Activated naive CD4-positive, alpha-beta T cell treated with anti-CD3 and anti-CD28 coated beads, Interleukin-2, amount 50 U/mL, for 72 hours (primary cell): ENCODE data around the gene KLF13. TPM values are rescaled to one million over a fixed set of nuclear protein-coding genes. Genes with fewer than 3 reads are reported as not detected.

ENCODE experiments used
- ATAC-seq, 2 donors: fragments of 150-1000 bp; cut with Tn5 transposase; 2 replicates each; pipeline ENCODE4 v1.10.0; 2021; ENCODE audit warnings: mild to moderate bottlenecking in 2 of 2, moderate library complexity in 2 of 2
- DNase-seq, 2 donors: peaks; one replicate each; pipeline ENCODE4 v3.0.0; 2021 to 2022; ENCODE audit warnings: low spot score in 2 of 2
- H3K27ac Mint-ChIP-seq, 2 donors: one replicate each; pipeline ENCODE4 v1.8.0; 2022; ENCODE audit warnings: mild to moderate bottlenecking in 2 of 2, mixed read lengths in 2 of 2
- H3K36me3 Mint-ChIP-seq, 2 donors: one replicate each; pipeline ENCODE4 v1.8.0; 2022; ENCODE audit warnings: mixed read lengths in 2 of 2
- H3K9me3 Mint-ChIP-seq, 2 donors: one replicate each; pipeline ENCODE4 v1.8.0; 2022; ENCODE audit warnings: mixed read lengths in 2 of 2
- total RNA-seq, 2 donors: library from RNA; stranded (reverse); gene quantifications; one replicate each; pipeline ENCODE4 v1.2.3, GENCODE V29; 2022

Gene KLF13
- total RNA-seq, 2 donors from 2014 or later: 124 to 161 TPM

DNA sequence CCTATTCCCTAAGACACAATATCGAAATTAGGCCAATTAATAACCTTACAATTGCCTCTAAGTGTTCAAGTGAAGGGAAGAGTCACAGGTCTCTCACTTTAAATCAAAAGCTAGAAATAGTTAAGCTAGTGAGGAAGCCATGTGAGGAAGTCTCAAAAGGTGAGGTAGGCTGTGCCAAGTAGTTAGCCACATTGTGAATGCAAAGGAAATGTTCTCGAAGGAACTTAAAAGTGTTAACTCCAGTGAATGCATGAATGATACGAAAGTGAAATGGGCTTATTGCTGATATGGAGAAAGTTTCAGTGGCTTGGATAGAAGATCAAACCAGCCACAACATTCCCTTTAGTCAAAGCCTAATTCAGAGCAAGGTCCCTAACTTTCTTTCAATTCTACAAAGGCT lies 59.1 kb downstream of the KLF13 start:
- peak overlapping the region in 1 of 2 donors; percentile 30 for H3K27ac Mint-ChIP-seq
- ATAC-seq: no peak
- no peak for DNase-seq
- H3K9me3 Mint-ChIP-seq: peaks cover 0 to 20% of the 10 kb centered on the region in 2 donors
- peaks cover 0 to 37% of the 10 kb centered on the region in 2 donors for H3K36me3 Mint-ChIP-seq

DNA sequence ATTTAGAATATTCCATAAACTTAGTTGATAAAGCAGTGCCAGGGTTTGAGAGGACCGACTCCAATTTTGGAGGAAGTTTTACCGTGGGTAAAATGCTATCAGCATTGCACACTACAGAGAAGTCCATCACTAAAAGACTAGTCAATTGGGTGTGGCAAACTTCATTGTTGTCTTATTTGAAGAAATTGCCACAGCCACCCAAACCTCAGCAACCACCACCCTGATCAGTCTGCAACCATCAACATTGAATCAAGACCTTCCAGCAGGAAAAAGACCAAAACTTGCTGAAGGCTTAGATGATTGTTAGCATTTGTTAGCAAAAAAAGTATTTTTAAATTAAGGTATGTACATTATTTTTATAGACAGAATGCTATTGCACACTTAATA lies 60.5 kb downstream of the KLF13 start:
- ATAC-seq (peak in 1 of 2 donors; percentile 23), DNase-seq (no peak)
- peaks cover 0 to 32% of the 10 kb centered on the region in 2 donors for H3K36me3 Mint-ChIP-seq
- peaks cover 0 to 21% of the 10 kb centered on the region in 2 donors for H3K9me3 Mint-ChIP-seq
- no peak overlapping the region for H3K27ac Mint-ChIP-seq

DNA sequence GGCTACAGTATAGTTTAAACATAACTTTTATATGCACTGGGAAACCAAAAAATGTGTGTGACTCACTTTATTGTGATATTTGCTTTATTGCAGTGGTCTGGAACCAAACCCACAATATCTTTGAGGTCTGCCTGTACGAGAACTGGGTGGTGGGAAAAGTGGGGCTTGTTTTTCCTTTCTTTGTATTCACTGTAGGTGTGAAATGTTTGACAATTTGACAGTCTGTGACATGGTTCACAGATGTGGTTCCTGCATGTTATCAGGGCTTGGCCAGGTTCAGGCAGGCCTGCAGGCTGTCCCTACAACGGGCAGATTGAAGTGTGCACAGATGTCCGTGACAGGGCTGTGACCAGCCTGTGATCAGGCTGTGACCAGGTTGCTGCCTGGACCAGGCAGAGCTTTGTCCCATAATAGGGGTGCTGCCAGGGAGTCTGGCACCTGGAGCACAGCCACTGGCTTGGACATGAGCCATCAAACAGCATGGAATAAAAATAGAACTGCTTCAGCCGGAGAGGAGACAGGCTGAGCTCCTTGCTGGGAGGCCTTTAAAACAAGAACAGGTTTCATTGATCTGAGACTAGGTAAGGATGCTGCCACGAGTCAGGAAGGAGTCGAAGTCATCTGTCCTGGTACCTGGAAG lies 61.0 kb downstream of the KLF13 start:
- peak in 1 of 2 donors; percentile 34 for DNase-seq
- ATAC-seq: peak; percentile 34 to 55
- H3K27ac Mint-ChIP-seq: peak overlapping the region; percentile 38 to 49
- H3K9me3 Mint-ChIP-seq: peaks cover 0 to 21% of the 10 kb centered on the region in 2 donors
- peaks cover 0 to 32% of the 10 kb centered on the region in 2 donors for H3K36me3 Mint-ChIP-seq

DNA sequence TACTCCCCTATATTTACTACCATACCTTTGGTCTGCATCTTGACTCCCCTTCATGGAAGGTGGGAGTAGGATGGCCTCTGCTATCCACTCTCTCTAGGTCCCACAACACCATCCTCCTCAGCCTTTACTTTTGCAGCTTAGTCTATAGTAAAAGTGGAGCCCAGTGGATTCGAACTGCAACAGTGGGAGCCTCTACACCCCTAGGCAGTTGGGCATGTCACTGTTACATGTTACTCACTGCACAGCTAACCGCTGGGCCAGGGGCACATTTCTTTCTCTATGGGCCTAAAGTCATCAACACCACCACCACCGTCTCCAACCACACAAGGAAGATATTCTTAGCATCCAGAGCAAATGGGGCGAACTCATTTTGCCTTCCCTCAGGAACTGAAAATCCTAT lies 62.9 kb downstream of the KLF13 start:
- ATAC-seq (no peak), DNase-seq (no peak)
- peak overlapping the region in 1 of 2 donors; percentile 22 for H3K27ac Mint-ChIP-seq
- peaks cover 0 to 21% of the 10 kb centered on the region in 2 donors for H3K9me3 Mint-ChIP-seq
- H3K36me3 Mint-ChIP-seq: peaks cover 0 to 32% of the 10 kb centered on the region in 2 donors

DNA sequence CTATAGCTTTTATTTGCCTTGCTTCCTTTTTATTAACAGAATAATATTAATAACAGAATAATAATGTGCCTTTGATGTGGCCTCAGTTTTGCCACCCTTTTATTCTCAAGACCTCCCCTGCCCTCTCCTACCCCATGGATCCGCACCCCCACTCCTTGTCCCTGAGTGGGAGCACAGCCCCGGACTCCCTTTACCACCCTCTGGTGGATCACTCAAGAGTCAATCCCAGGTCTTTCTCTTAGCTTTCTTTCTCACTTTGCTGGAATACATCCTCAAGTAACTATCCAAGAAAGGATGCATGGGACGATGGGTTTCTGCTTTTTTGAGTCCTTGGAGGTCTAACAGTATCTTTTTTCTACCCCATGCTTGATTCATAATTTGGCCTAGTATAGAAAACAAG lies 63.4 kb downstream of the KLF13 start:
- peaks cover 0 to 32% of the 10 kb centered on the region in 2 donors for H3K36me3 Mint-ChIP-seq
- no peak for DNase-seq
- peaks cover 0 to 21% of the 10 kb centered on the region in 2 donors for H3K9me3 Mint-ChIP-seq
- H3K27ac Mint-ChIP-seq: no peak overlapping the region
- no peak for ATAC-seq

DNA sequence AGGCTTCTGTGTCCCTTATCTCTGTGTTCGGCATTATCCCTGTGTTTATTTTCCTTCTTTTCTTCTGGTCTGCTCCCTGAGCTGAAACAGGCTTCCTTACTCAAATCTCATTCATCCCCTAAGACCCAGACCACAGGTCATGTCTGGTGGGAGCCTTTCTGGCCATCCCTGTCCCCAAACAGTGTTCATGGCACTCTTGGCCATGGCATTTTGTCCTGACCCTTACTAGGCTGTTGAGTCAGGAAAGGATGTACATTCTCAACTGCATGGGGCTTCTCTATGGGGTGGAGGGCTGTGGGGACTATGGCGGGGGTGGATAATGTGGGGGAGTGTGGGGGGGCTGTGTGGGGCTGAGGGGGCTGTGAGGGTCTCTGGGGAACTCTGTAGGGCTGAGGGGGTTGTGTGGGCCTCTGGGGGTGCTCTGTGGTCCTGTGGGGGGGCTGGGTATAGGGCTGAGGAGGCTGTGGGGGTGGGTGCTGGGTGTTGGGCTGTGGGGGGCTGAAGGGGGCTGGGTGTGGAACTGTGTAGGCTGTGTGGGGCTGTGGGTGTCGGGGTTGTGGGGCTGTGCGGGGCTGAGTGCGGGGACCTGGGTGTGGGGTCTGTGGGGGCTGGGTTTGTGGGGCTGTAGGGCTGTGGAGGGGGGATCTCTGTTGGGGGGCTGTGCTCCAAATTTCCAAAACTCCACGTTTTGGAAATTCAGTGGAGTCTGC lies 64.3 kb downstream of the KLF13 start:
- DNase-seq (no peak), ATAC-seq (no peak)
- Mint-ChIP-seq H3K9me3 (peaks cover 0 to 16% of the 10 kb centered on the region in 2 donors), H3K27ac (no peak overlapping the region), H3K36me3 (peaks cover 0 to 27% of the 10 kb centered on the region in 2 donors)

DNA sequence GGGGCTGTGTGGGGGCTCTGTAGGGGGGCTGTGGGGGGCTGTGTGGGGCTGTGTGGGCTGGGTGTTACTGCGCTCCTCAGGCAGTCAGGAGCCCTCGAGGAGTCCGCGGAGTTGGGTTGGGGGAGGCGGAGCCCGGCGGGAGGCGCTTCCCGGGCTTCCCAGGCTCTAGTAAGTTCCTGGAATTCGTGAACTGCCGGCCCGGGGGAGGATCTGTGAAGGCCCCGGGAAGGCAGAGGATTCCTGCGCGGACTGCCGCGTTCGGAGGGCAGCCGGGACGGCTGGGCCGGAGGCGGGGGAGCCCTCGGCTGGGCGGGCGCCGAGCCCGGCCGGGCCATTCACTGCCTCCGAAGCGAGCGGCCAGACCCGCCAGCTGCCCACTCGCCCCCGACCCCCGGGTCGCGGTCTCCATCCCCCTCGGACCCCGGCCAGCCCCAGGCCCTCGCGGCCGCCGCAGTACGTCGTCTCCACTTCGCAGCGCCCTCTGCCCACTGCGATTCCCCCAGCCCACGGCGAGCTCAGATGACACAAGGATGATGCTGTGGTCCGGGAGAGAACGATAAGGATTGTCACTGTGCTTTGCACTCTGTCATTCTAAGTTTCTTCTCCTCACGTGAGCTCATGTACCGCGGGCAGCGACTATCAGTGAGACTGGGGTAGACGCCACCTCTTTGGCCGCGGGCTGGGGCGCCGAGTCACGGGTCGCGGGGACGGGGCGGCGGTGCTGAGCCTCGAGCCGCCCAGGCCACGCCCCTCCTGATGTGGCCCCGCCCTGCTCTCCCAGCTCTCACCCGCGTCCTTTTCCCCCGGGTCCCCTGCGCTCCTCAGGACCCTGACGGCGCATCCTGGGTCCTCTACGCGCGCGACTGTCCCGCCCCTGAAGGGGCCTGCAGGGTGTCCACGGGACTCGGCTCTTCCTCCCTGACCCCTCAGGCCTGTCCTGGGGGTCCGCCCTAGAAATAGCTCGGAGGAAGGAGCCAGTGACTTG lies 65.3 kb downstream of the KLF13 start:
- peak; percentile 81 to 82 for DNase-seq
- Mint-ChIP-seq H3K27ac (peak overlapping the region; percentile 85 to 90), H3K36me3 (peaks cover 0 to 23% of the 10 kb centered on the region in 2 donors), H3K9me3 (peaks cover 0 to 16% of the 10 kb centered on the region in 2 donors)
- peak; percentile 86 to 93 for ATAC-seq

DNA sequence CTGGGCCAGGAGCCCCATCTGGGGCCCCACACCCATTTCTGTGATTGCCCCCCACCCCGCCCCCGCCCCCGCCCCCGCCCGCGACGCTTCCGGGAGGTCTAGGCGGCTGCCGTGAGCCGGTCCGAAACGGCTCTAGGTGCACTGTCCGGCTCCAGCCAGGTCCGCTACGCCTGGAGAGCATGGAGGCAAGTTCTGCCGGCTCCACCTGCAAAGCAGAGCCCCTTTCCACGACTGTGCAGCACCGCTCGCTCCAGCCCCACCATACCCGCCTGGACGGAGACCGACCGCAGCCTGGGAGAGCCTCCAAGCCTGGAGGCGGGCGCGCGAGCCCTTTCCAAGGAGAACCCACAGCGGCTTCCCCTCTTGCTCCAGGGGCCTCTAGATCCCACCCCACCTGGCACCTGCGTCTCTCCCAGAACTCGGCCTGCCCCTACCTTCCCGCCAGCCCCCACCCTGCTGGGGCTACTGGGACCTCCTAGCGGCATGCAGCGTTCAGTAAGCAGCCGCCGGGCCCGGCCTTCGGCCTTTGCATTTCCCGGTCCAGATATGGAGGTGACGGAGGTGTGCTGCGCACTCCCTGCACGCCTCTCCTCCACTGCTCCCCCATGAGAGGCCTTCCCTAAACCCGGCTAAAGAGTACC lies 66.2 kb downstream of the KLF13 start:
- Mint-ChIP-seq H3K9me3 (peaks cover 0 to 16% of the 10 kb centered on the region in 2 donors), H3K27ac (peak overlapping the region in 1 of 2 donors; percentile 85), H3K36me3 (peaks cover 0 to 20% of the 10 kb centered on the region in 2 donors)
- DNase-seq (no peak), ATAC-seq (peak; percentile 13 to 23)

DNA sequence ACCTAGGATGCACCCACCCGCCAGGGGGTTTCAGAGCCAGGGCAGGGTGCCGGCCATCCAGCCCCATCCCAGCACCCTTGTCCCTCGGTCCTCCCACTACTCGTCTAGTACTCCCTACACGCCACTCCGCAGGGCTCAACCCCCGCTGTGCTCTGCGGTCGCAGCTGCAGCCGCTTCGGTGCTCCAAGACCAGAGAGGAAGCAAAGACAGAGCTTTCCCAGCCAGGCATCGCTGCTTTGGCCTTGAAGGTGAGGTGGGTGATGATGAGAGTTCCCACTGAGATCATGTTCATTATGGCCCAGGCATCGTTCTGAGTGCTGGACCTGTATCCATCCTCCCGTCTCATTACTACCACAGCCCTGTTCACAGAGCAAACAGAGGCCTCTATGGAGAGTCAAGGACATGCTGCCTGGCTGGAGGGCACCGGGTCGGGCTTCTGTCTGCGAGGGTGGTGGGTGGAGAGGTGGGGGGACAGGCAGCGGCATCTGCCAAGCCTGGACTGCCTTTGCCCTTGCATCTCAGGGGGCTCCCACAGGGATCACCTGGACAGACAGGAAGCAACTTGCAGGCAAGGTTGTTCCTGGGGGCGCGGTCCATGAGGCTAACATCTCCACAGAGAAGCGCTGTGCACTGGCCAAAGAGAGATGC lies 66.9 kb downstream of the KLF13 start:
- ATAC-seq: no peak
- peak overlapping the region in 1 of 2 donors; percentile 85 for H3K27ac Mint-ChIP-seq
- H3K9me3 Mint-ChIP-seq: peaks cover 0 to 16% of the 10 kb centered on the region in 2 donors
- peaks cover 0 to 15% of the 10 kb centered on the region in 2 donors for H3K36me3 Mint-ChIP-seq
- DNase-seq: no peak

DNA sequence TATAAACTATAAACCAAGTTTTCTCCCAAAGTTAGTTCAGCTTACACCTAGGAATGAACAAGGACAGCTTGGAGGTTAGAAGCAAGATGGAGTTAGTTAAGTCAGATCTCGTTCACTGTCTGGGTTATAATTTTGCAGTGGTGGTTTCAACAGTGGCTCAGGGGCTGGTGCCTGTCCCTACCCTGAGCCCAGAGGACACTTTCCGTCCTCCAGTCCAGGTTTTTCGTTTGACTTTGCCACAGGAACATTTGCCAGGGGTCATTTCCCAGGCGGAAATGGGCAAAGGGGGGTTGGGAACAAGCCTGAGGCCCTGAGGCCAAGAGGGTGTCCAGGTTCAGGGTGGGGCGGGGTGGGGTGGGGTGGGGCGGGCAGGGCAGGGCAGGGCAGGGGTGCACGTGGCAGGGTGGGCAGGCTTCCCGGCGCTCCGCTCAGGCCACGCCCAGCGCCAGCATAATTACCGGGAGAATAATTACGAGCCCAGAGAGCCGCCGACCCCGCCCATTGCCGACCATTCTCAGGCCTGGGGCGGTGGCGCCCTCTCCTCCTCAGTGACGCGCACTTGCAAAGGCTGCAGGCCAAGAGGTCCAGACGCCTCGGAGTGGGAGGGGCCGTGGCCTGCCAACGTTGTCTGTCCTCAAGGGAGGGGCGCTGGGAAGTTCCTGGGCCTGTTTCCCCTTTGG lies 70.4 kb downstream of the KLF13 start:
- H3K27ac Mint-ChIP-seq: no peak overlapping the region
- no peak for DNase-seq

DNA sequence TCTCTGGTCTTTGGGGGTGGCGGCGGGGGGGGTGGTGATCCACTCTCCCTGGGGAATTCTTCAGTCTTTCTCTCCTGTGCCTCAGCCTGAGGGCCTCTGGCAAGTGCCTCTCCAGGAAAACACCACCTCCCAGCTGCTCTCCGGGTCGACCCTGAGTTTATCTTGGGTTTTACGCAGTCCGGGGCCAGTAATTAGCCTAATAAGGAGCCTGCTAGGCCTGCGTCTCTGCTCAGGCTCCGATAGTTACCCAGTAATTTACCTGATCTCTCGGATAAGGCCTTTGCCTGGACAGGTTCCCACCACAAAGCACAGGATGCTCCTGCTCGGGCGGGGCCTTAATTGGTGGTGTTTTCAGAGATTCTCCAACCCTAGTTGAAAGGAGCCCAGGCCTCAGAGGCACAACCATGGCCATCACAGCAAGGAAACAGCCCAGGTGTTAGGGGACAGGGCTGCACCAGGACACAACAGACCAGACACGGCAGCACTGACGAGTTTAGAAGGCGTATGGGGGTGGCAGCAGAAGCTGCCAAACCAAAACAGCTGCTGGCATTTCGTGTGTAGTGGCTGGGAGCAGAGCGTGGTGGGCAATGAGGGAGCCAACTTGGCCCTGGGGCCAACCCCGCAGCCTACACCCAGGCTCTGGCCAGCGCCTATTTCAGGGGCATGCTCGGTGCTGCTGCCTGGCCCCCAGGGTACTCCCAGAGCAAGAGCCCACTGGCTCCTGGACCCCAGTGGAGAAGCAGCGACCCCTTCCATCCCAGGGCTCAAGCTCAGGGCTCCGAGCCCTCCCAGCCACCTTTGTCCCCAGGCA lies 71.4 kb downstream of the KLF13 start:
- Mint-ChIP-seq H3K9me3 (no peaks in the 10 kb centered on the region), H3K36me3 (no peaks in the 10 kb centered on the region), H3K27ac (peak overlapping the region in 1 of 2 donors; percentile 68)
- DNase-seq (no peak), ATAC-seq (no peak)

More for the DNA sequence above, 70.4 kb downstream of the KLF13 start:
- ATAC-seq: no peak
- Mint-ChIP-seq H3K9me3 (no peaks in the 10 kb centered on the region), H3K36me3 (no peaks in the 10 kb centered on the region)

DNA sequence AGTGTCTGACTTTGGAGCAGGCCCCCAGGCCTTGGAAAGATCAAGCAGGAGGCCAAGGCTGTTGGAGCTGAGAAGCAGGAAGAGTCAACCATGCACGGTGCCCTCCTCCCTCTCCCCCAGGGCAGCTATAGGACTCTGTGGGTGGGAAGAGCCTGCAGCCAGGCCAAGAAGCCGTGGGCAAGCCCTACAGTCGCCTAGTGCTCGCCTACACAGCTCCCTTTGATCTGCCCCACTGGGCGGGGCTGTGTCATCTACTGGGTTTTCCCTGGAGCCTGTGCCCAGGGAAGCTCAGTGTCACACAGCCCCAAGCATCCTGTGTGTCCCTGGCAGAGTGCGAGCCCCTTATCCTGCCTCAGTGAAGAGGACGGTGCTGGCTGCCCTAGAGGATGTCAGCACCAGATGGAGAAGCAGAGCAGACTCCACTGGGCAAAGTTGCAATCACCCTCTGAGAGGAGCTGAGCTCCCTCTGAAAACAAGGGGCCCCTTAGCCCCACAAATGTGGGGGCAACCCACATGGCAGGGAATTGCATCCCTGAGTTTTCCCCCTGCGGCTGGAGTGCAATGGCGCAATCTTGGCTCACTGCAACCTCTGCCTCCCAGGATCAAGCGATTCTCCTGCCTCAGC lies 72.2 kb downstream of the KLF13 start:
- Mint-ChIP-seq H3K36me3 (peaks cover 0 to 1% of the 10 kb centered on the region in 2 donors), H3K27ac (no peak overlapping the region), H3K9me3 (peaks cover under 1% of the 10 kb centered on the region in 2 donors)
- peak; percentile 57 to 74 for ATAC-seq
- DNase-seq: no peak

DNA sequence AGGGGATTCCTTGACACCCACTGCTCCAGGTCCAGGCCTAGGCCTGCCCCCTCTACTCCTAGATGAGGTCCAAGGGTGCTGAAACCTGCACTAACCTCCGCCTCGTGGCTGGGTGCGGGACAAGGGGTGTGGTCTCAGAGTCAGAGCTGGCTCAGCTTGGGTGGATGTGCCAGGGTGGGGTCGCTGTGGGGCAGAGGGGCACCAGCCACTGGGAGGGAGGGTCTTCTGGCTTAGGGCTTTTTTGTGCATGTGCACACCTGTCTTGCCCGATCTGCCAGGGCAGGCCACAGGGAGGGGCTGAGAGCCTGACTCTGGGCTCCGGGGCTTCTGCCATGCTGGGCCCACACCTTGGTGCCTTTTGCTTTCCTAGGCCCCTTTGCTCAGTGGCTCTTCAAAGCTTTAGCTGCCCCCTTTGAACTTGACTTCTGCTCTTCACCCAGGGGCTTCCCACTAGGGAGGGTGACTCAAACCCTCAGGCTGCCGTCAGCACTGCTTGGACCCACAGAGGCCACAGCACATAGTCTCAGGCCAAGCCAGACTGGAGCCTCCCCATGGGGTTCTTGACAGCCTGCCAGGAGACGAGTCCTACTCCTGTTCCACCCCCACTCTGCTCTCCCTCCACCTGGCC lies 73.0 kb downstream of the KLF13 start:
- ATAC-seq: peak; percentile 48 to 84
- H3K27ac Mint-ChIP-seq: peak overlapping the region; percentile 65 to 74

More for the DNA sequence above, 73.0 kb downstream of the KLF13 start:
- no peak for DNase-seq
- H3K9me3 Mint-ChIP-seq: peaks cover 5% of the 10 kb centered on the region in 2 donors
- peaks cover 0 to 7% of the 10 kb centered on the region in 2 donors for H3K36me3 Mint-ChIP-seq
